HepG2 (cell line): ENCODE measurements around the gene HTRA3. TPM values are rescaled to one million over a fixed set of nuclear protein-coding genes. Genes with fewer than 3 reads are reported as not detected.

Experiments
- ATAC-seq: fragments of 200-7000 bp; cut with Tn5 transposase; 3 replicates; pipeline ENCODE4 v1.9.1; 2020; ENCODE audit warnings: mild to moderate bottlenecking, moderate library complexity
- BruUV-seq: library from RNA; stranded (reverse); fragments of 400-500 nt; replicated peaks from 2 replicates; lab custom pipeline; 2021; lab: Mats Ljungman, UMichigan
- CTCF ChIA-PET: fragments of 300-600 bp; formaldehyde crosslinking; extraction: SDS; loops from one replicate; lab custom pipeline; 2021; ENCODE audit warnings: low total read pairs, inconsistent platforms, low intra/inter-chr PET ratio; lab: Yijun Ruan, JAX
- POLR2A ChIA-PET: fragments of 350-600 bp; sonication (Branson Sonifier 250); formaldehyde crosslinking; loops from one replicate; lab custom pipeline; 2020; ENCODE audit warnings: antibody characterized with exemption, inconsistent platforms; lab: Yijun Ruan, JAX
- DNase-seq: peaks from one replicate; pipeline ENCODE4 v3.0.0-alpha.2; 2015; ENCODE audit warnings: low spot score
- FAIRE-seq: peaks from 3 replicates; lab custom pipeline; 2011; peaks lifted over from hg19 to GRCh38; lab: Jason Lieb, UNC
- H2AFZ ChIP-seq: one replicate; pipeline ENCODE4 v1.6.1; 2011; ENCODE audit warnings: low read length, inconsistent platforms
- H3K27ac ChIP-seq: fragments of 300-600 bp; 3 replicates; pipeline ENCODE4 v1.8.0; 2011; ENCODE audit warnings: mixed run types, mild to moderate bottlenecking, mixed read lengths, low read length, inconsistent platforms; ENCODE audit not compliant: insufficient read depth; ENCODE audit errors: extremely low read length
- H3K27me3 ChIP-seq, 2 experiments: fragments of 200-600 bp in 1 of 2; 2 replicates in 1 of 2; 3 replicates in 1 of 2; pipeline versions ENCODE4 v1.6.0 to v1.8.0; 2011; ENCODE audit warnings: low read length in 2 of 2, mild to moderate bottlenecking in 2 of 2, moderate library complexity in 2 of 2, inconsistent platforms in 1 of 2; ENCODE audit not compliant: insufficient read depth in 2 of 2, control insufficient read depth in 1 of 2
- H3K36me3 ChIP-seq, 2 experiments: fragments of 200-600 bp in 1 of 2; replicated peaks in 1 of 2; 2 replicates in 1 of 2; 3 replicates in 1 of 2; pipeline versions ENCODE4 v1.5.1 to v1.8.0; 2011; ENCODE audit warnings: low read length in 2 of 2, inconsistent platforms in 1 of 2; ENCODE audit not compliant: insufficient read depth in 2 of 2, control insufficient read depth in 1 of 2
- H3K4me1 ChIP-seq: 2 replicates; pipeline ENCODE4 v1.5.1; 2012; ENCODE audit warnings: low read length, inconsistent platforms; ENCODE audit not compliant: insufficient read depth
- H3K4me2 ChIP-seq: 2 replicates; pipeline ENCODE4 v1.6.0; 2011; ENCODE audit warnings: low read depth, low read length, inconsistent platforms
- H3K4me3 ChIP-seq, 3 experiments: fragments of 200-600 bp in 1 of 3; sonication (generic), shearing (Covaris generic) in 1 of 3; replicated peaks in 1 of 3; 2 replicates each; pipeline ENCODE4 v1.5.1; 2011 to 2016; ENCODE audit warnings: low read length in 3 of 3, inconsistent platforms in 2 of 3, low read depth in 2 of 3, mild to moderate bottlenecking in 2 of 3, control low read depth in 1 of 3, mixed read lengths in 1 of 3; ENCODE audit not compliant: insufficient read depth in 1 of 3
- H3K79me2 ChIP-seq: one replicate; pipeline ENCODE4 v1.6.1; 2011; ENCODE audit warnings: low read length, inconsistent platforms; ENCODE audit not compliant: insufficient read depth
- H3K9ac ChIP-seq: 2 replicates; pipeline ENCODE4 v1.6.0; 2011; ENCODE audit warnings: mild to moderate bottlenecking, low read depth, low read length, inconsistent platforms; ENCODE audit not compliant: insufficient read depth
- H3K9me3 ChIP-seq: 2 replicates; pipeline ENCODE4 v1.5.1; 2012; ENCODE audit warnings: mild to moderate bottlenecking, low read length
- H4K20me1 ChIP-seq: 2 replicates; pipeline ENCODE4 v1.6.0; 2011; ENCODE audit warnings: inconsistent platforms, mild to moderate bottlenecking, low read length, moderate library complexity; ENCODE audit not compliant: insufficient read depth
- ARNT2 ChIP-seq: sonication (generic); formaldehyde crosslinking; IDR thresholded peaks from 2 replicates; pipeline ENCODE4 v1.8.0; 2022; ENCODE audit warnings: mild to moderate bottlenecking, low read depth, missing genetic modification reagents, moderate library complexity
- CHD2 ChIP-seq: IDR thresholded peaks from 2 replicates; pipeline ENCODE4 v1.6.1; 2011; ENCODE audit warnings: low read depth, low read length, improper control_type of control experiment
- LCORL ChIP-seq, 2 experiments: fragments of 450-650 bp in 1 of 2; sonication (generic) in 1 of 2; formaldehyde crosslinking in 1 of 2; IDR thresholded peaks; 2 replicates each; pipeline versions ENCODE4 v1.5.0 to v1.6.1; 2017 to 2020; ENCODE audit warnings: antibody characterized with exemption in 1 of 2, missing genetic modification reagents in 1 of 2
- MYC ChIP-seq: sonication (generic); formaldehyde crosslinking; IDR thresholded peaks from 2 replicates; pipeline ENCODE4 v1.9.0; 2021; ENCODE audit warnings: missing genetic modification reagents, borderline replicate concordance
- RFXANK ChIP-seq: IDR thresholded peaks from 2 replicates; pipeline ENCODE4 v1.6.1; 2016
- ZFP62 ChIP-seq: sonication (generic); formaldehyde crosslinking; IDR thresholded peaks from 2 replicates; pipeline ENCODE4 v1.4.0; 2020; ENCODE audit warnings: missing genetic modification reagents
- ZNF253 ChIP-seq: sonication (generic); formaldehyde crosslinking; IDR thresholded peaks from 2 replicates; pipeline ENCODE4 v1.8.0; 2022; ENCODE audit warnings: mild to moderate bottlenecking, missing genetic modification reagents, borderline replicate concordance
- ZNF432 ChIP-seq: sonication (generic); formaldehyde crosslinking; IDR thresholded peaks from 2 replicates; pipeline ENCODE4 v1.5.0; 2020; ENCODE audit warnings: missing genetic modification reagents, mild to moderate bottlenecking, borderline replicate concordance
- ZNF550 ChIP-seq: sonication (generic); formaldehyde crosslinking; IDR thresholded peaks from 2 replicates; pipeline ENCODE4 v1.4.0; 2020; ENCODE audit warnings: mild to moderate bottlenecking, missing genetic modification reagents, borderline replicate concordance
- ZNF841 ChIP-seq: sonication (generic); formaldehyde crosslinking; IDR thresholded peaks from 2 replicates; pipeline ENCODE4 v1.8.1; 2023; ENCODE audit warnings: missing genetic modification reagents, borderline replicate concordance
- WGBS: methylation state at CpG from one replicate; pipeline ENCODE4 v1.1.6; 2017; ENCODE audit warnings: low lambda C conversion rate; 5-methylcytosine and 5-hydroxymethylcytosine counted together
- in situ Hi-C: cut with HindIII; loops from 2 replicates; pipeline ENCODE4 v1.10.0; 2017; ENCODE audit warnings: low pct_unique_long_range_greater_than_20kb; ENCODE audit not compliant: extremely low pct_ligation_motif_present
- intact Hi-C: fragments of 100-400 bp; cut with micrococcal nuclease; formaldehyde crosslinking; loops from one replicate; pipeline ENCODE4 v1.10.0; 2022; ENCODE audit not compliant: unreplicated experiment
- polyA plus RNA-seq, 8 experiments: library from polyadenylated mRNA; depleted of rRNA in 3 of 8; stranded (reverse) in 7 of 8; unstranded in 1 of 8; fragments of >200 nt; fragmentation: Illumina TruSeq in 4 of 8; extraction: Trizol in 4 of 8; gene quantifications; 2 replicates each; pipeline versions ENCODE4 v1.2.1 to v1.2.3, GENCODE V29; 2011 to 2016; ENCODE audit warnings: low read depth in 4 of 8, missing spikeins in 1 of 8, mixed read lengths in 1 of 8; ENCODE audit not compliant: insufficient read depth in 1 of 8
- total RNA-seq, 5 experiments: library from RNA; depleted of rRNA; stranded (reverse); fragments of >200 nt; fragmentation: Illumina TruSeq; extraction: Trizol; gene quantifications; 2 replicates each; pipeline ENCODE4 v1.2.3, GENCODE V29; 2016; ENCODE audit warnings: low read depth in 1 of 5
- TF ChIP-seq, protein P1 (sequence below): sonication (generic); formaldehyde crosslinking; IDR thresholded peaks from 2 replicates; pipeline ENCODE4 v1.4.0; 2020; ENCODE audit warnings: missing genetic modification reagents
- TF ChIP-seq, protein P2 (sequence below): sonication (generic); formaldehyde crosslinking; IDR thresholded peaks from 2 replicates; pipeline ENCODE4 v1.8.1; 2023; ENCODE audit warnings: mild to moderate bottlenecking, missing genetic modification reagents

Gene HTRA3
- total and polyA plus RNA-seq, 2 of the 13 experiments (the other 11 are each of a cell fraction or from before 2014, with no cell fraction given): 0.17 TPM; not detected in 1

GRCh38 chr4:8331575-8331955 is 62.0 kb downstream of the HTRA3 start:
- WGBS: 0% methylated on average over 3 of the region's 6 CpGs
- TF ChIP-seq MYC (CRISPR knock-in tag): no peak
- TF ChIP-seq RFXANK (CRISPR knock-in tag): no peak
- TF ChIP-seq ARNT2: no peak
- TF ChIP-seq, protein P1, sequence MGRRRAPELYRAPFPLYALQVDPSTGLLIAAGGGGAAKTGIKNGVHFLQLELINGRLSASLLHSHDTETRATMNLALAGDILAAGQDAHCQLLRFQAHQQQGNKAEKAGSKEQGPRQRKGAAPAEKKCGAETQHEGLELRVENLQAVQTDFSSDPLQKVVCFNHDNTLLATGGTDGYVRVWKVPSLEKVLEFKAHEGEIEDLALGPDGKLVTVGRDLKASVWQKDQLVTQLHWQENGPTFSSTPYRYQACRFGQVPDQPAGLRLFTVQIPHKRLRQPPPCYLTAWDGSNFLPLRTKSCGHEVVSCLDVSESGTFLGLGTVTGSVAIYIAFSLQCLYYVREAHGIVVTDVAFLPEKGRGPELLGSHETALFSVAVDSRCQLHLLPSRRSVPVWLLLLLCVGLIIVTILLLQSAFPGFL: no peak
- no peak for TF ChIP-seq ZFP62 (CRISPR knock-in tag)
- TF ChIP-seq CHD2: no peak
- no peak for TF ChIP-seq LCORL (IDR thresholded peaks at IDR 0.05)
- no peak for TF ChIP-seq LCORL (CRISPR knock-in tag; IDR thresholded peaks at IDR 0.05)
- TF ChIP-seq, protein P2, sequence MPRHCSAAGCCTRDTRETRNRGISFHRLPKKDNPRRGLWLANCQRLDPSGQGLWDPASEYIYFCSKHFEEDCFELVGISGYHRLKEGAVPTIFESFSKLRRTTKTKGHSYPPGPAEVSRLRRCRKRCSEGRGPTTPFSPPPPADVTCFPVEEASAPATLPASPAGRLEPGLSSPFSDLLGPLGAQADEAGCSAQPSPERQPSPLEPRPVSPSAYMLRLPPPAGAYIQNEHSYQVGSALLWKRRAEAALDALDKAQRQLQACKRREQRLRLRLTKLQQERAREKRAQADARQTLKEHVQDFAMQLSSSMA (CRISPR knock-in tag): no peak
- TF ChIP-seq ZNF432: no peak
- no peak for TF ChIP-seq ZNF841 (CRISPR knock-in tag)
- no peak for TF ChIP-seq ZNF550
- no peak for TF ChIP-seq ZNF253 (CRISPR knock-in tag)
- H3K4me1 ChIP-seq: peaks cover 17% of the 10 kb centered on the region
- ATAC-seq (no peak), FAIRE-seq (no peak), DNase-seq (no peak)
- peaks cover 8% of the 10 kb centered on the region; the same call in 1 of the 2 replicates for H3K9me3 ChIP-seq
- H3K27me3 ChIP-seq: peaks cover 3 to 38% of the 10 kb centered on the region in 2 experiments; a peak in 3 of 5 replicates
- no peak overlapping the region for H3K9ac ChIP-seq
- no peak overlapping the region for H3K27ac ChIP-seq
- no peaks in the 10 kb centered on the region for H4K20me1 ChIP-seq
- ChIA-PET POLR2A (no interaction called here), CTCF (no interaction called here)
- H3K4me2 ChIP-seq: no peak overlapping the region
- no peak overlapping the region for H2AFZ ChIP-seq
- intact Hi-C loops (no loop called here), in situ Hi-C loops (no loop called here)
- BruUV-seq: no TSS peak
- no peak overlapping the region for H3K4me3 ChIP-seq
- H3K36me3 ChIP-seq: no peaks in the 10 kb centered on the region
- H3K79me2 ChIP-seq: no peaks in the 10 kb centered on the region
